ENCODE data around the gene COL6A1.
"Not testable (repeated sequence)": the region's sequence is repeated elsewhere in the genome, so short reads cannot be mapped to it uniquely, and the experiment has no call there.

COL6A1 gene

DNA sequence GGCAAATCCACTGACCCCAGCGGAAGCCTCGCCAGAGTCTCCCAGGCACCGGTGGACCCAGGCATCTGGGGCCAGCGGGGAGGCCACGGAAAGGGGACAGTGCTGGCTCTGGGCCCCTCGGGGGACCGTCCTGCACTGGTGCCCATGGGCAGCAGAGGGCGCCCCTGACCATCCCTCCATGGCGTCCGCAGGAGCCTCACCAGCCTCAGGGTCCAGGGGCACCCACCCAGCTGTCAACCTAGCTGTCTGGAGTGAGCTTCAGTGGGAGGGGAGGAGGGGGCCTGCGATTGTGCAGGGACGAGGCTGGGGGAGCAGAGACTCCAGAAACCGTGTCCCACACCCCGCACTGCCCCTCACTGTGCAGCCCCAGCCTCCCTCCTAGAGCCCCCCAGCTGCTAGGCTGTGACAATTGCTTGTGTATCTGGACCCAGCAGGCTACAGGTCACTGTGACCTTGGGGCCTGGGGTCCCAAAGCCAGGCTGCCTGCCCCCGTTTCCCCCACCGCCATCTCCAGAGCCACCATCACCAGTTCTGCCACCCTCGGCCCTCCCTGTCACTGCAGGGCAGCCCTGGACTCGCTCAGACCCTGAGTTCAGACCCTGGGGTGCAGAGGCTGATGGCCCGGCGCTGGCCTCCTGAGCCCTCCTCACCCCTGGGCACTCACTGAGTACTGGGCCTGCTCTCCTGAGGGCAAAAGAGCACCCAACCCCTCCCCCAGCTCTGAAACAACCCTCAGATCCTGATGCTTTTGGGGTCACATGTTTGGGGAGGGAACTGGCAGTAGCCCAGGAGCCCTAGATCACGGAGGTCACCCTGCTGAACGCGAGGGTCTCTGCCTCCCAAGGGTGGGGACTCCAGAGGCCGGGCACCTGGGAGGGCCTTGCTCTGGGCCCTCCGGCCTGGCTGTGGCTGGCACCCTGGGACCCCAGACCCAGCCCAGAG, 10.6 kb upstream of the COL6A1 start:
- DNase-seq, result peak; percentile 28

- DNase-seq, result no peak
Observed at GRCh38 chr21:45971616-45972352, 9.8 kb upstream of the COL6A1 start.

DNA sequence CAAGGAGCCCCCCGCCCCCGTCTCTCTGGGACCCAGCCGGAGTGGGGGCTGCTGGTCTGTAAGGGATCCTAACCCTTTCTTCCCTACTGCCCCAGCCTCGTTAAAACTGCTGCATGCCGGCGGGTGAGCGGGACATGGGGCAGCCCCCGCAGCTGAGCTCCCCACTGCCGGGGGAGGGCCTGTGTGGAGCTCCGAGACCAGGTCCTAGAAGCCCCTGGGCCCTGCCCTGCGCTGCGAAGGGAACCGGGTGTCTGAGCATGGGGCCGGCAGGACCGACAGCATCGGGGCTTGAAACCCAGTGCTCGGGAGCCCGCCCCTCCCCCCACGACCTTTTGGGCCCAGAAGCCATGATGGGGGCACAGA, 9.2 kb upstream of the COL6A1 start:
- DNase-seq, result no peak

DNA sequence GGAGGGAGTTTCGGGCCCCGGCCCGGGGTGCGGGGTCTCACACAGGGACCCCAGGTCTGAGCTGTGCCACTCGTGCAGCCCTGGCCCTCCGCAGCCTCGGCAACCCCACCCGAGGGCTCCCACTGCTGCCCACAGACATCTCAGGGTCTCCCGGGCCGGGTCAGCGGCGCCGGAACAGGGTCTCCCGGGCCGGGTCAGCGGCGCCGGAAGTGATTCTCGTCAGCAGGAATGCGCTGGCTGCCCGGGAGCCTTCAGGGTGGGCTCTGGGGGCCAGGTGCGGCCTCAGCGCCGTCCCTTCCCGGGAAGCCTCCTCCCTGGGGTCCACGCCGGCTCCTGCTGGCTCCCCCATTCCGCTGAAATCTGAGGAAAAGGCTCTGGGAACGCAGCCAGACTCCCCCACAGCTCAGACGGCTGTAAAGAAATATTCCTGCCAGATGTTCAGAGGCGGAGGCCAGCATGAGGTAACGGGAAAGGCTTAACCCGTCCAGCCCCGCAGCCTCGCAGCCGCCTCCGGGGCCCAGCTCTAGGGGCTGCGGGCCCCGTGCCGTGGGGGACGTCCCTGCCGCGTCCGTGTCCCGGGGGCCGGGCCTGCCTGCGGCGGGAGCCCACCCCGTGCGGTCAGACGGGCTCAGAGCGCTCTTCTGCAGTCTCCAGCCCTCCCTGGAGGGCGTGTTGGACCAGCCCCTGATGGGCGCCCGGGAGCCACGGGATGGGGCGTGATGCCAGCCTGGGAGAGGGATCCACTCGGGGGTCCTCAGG, 8.7 kb upstream of the COL6A1 start:
- DNase-seq, result no peak

DNA sequence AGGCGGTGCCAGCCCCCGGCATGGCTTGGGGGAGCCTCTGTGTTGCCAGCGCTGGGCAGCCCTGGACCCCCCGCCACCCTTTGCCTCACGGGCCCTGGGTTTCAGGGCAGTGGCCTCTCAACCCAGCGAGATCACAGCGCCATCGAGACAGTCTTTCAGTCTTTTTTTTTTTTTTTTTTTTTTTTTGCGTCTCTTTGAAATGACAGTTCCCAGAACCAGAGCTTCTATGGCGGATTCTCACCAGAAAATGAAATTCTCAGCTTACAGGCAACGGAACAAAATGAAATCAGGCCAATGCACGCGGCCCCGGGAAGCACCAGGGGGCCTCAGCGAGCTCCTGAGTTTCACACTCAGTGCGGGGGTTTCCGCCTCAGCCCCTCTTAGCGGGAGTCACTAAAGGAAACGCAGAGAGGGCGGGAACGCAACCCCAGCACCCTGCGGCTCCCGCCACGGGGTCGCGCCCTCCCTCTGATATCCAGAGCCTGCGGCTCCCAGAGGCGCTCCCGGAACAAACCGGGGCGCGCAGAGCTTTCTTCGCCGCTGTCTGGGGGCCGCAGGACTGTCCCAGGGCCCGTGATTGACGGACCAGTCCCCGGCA, 8.0 kb upstream of the COL6A1 start:
- DNase-seq, result peak; percentile 76

DNA sequence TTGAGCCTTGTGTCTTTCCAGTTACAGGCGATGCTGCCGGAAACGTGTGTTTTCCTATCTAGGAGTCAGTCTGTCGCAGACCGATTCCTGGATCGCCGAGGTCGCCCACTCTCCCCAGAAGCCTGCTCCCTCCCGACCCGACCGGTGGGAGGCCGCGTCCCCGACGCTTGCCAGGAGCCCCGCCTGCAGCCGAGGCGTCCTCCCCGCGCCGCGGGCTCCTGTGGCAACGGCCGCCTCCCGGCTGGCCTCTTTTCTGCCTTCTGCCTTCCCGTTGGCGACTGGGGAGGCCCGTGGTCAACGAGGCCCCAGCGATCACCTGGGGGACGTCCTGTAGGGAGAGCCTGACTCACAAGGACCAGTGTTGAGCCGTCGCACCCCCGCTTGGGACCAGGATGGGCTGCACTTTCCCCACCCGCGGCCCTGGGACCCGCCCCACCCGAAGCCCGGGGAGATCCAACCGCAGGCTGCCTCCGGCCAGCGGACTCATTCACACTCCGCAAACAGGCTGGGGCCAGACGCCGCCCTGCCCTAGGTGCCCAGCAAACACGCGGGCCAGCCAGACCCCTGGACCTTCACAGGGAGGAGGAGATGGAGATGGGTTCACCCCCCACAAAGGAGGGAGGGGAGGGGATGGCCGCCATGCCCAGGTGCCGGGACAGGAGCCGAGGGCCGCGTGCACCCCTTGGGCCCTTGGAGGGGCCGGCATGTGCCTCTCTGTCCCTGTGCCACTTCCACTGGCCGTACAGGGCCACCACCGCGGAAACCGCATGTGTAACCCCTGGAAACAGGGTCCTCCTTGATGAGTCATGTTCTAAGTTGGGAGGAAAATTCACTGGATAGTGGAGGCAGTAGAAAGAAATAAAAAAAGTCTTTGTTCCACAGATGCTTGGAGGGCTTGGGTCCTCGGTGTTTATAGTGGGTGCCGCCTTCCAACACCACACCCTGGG, 7.2 kb upstream of the COL6A1 start:
- DNase-seq, result no peak

- no peak for DNase-seq
Observed at GRCh38 chr21:45975020-45975666, 6.4 kb upstream of the COL6A1 start.

DNA sequence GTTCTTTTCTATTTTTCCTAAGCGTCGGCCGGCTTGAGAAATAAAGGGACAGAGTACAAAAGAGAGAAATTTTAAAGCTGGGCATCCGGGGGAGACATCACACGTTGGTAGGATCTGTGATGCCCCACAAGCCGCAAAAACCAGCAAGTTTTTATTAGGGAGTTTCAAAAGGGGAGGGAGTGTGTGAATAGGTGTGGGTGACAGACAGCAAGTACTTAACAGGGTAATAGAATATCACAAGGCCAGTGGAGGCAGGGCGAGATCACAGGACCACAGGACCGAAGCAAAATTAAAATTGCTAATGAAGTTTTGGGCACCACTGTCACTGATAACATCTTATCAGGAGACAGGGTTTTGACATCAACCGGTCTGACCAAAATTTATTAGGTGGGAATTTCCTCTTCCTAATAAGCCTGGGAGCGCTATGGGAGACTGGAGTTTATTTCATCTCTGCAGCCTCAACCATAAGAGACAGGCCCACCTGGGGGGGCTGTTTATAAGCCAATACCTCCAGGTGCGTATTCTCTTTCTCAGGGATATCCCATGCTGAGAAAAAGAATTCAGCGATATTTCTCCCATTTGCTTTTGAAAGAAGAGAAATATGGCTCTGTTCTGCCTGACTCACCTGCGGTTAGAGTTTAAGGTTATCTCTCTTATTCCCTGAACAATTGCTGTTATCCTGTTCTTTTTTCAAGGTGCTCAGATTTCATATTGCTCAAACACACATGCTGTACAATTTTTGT, 5.7 kb upstream of the COL6A1 start:
- DNase-seq, result not testable (repeated sequence)

GRCh38 chr21:45976701-45977311, 4.8 kb upstream of the COL6A1 start:
- DNase-seq, result no peak

DNA sequence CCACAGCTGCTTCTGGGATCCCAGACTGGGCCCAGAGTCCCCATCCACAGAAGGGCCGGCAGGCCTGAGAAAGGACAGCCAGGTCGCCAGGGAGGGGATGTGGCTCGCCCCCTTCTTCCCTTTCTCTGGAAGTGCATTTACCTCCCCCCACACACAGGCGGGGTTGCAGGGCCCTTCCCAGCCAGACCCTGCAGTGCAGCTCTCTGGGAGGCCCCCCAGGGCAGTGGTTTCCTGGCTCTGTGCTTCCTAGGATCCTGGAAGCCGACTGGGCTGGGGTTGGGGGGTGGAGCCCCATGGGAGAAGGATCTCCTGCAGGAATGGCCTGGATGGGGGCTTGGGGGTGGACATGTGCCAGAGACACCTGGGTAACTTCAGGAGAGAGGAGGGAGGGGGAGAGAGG, 4.2 kb upstream of the COL6A1 start:
- DNase-seq, result no peak

DNA sequence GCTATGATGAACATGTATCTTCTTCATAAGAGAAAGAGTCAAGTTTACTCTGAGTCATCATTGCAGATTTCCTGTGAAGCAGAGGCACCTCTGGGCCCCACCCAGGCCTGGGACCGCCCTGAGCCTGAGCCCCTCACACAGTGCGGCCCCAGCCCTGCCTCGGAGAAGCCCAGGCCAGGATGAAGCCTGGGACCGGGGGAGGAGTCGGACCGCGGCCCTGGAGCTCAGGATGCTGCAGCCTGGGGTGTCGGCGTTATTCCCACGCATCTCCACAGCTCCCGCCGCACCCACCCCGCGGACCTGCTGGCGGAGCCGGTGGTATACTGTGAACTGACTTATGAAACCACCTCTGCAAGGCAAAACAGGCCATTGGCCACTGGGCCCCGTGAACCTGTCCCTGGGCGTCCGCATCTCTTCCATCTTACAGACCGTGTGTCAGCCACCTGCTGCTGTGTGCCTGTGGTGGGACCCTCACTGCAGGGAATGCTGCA, 2.4 kb upstream of the COL6A1 start:
- DNase-seq, result no peak

GRCh38 chr21:45979651-45980050, 1.9 kb upstream of the COL6A1 start:
- no peak for DNase-seq

DNA sequence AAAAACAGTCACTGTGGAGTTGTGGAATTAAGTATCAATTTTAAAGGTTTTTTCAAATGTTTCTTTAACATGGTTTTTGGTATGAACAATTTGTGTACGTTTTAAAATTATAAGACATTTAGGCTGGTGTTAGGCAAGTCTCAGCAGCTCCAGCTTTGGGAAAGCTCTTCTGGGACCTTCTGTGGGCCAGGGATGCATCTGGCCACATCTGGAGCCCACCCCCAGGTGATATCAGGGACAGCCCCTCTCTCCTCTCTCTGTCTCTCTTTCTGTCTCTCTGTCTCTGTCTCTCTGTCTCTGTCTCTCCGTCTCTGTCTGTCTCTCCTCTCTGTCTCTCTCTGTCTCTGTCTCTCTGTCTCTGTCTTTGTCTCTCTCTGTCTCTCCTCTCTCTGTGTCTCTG, 1.3 kb upstream of the COL6A1 start:
- no peak for DNase-seq

DNA sequence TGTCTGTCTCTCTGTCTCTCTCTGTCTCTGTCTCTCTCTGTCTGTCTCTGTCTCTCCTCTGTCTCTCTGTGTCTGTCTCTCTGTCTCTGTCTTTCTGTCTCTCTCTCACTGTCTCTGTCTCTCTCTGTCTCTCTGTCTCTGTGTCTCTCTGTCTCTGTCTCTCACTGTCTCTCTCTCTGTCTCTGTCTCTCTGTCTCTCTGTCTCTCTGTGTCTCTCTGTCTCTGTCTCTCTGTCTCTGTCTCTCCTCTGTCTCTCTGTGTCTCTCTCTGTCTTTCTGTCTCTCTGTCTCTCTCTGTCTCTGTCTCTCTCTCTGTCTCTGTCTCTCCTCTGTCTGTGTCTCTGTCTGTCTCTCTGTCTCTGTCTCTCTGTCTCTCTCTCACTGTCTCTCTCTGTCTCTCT, 873 bp upstream of the COL6A1 start:
- DNase-seq, result no peak

GRCh38 chr21:45982092-45982757, 655 bp downstream of the COL6A1 start:
- DNase-seq, result no peak

- no peak for DNase-seq
Observed at GRCh38 chr21:45982758-45983648, 1.4 kb downstream of the COL6A1 start.

DNA sequence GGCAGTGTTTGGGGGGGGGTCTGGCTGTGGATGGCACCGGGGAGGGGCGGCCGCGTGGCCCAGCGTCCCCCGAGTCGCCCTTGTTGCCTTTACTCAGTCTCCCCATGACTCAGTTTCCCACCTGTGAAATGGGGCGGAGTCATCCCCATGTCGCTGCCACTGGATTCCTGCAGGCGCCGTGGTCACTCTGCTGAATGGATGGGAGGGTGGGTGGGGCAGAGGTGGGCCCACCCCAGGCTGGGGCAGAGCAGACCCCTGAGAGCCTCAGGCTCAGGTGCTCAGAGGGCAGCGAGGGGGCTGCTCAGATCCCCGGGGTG, 2.0 kb downstream of the COL6A1 start:
- no peak for DNase-seq

DNA sequence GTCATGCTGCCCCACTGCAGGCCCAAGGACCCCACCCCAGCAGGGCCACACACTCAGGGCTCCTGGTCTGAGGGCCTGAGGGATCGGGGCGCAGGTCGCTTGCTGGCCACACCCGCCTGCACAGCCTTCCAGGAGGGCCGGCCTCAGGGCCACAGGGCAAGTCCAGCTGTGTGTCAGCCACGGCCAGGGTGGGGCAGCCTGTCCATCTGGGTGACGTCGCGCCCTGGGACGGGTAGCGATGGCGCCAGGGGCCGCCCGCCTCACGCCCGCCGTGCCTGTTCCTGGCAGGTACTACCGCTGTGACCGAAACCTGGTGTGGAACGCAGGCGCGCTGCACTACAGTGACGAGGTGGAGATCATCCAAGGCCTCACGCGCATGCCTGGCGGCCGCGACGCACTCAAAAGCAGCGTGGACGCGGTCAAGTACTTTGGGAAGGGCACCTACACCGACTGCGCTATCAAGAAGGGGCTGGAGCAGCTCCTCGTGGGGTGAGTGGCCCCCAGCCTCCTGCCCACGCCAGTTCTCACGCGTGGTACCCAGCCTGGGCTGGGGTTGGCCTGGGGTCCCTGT, 2.5 kb downstream of the COL6A1 start:
- DNase-seq, result no peak

All from activated CD4-positive, alpha-beta T cell treated with anti-CD3 and anti-CD28 coated beads, Interleukin-2, amount 50 U/mL, for 16 hours (primary cell).